GM10847 (cell line): Measurements from ENCODE around the gene ASB1.

Experiments
- POLR2A ChIP-seq: IDR thresholded peaks from 2 replicates; pipeline ENCODE4 v1.6.1; 2011; ENCODE audit not compliant: insufficient read length; ENCODE audit errors: extremely low read depth

The ASB1 gene

DNA sequence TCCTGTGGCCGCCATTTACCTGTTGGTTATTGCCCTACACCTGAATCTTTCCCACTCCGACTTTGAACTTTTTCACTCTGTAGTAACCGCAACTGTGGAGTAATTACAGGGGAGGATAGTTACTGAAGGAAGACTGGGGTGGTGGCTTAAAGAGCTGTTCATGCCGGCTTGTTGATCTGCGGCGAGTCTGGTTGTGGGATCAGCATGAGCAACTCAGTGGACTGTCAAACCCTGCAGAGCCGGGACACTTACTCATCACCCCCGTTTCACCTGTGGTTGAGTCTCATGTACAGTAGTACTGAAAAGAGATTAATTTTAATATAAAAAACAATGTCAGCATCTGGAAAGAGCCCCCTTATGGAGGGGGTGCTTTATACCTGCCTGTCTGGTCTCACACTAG is 2.1 kb downstream of the ASB1 start:
- no peak for TF ChIP-seq POLR2A

- TF ChIP-seq POLR2A = no peak
These were observed 4.1 kb downstream of the ASB1 start for GRCh38 chr2:238430781-238431180.

DNA sequence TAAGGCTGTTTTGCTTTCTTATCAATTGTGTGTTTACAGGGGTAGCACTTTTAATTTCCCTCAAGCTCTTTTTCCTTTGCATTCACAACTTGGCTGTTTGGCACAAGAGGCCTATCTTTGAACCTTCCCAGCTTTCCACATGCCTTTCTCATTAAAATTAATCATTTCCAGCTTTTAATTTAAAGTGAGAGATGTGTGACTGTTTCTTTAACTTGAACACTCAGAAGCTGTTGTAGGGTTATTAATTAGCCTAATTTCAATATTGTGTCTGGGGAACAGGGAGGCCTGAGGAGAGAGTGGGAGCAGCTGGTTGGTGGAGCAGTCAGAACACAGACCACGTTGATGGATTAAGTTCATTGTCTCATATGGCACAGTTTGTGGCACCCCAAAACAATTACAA is 4.7 kb downstream of the ASB1 start:
- TF ChIP-seq POLR2A = no peak

DNA sequence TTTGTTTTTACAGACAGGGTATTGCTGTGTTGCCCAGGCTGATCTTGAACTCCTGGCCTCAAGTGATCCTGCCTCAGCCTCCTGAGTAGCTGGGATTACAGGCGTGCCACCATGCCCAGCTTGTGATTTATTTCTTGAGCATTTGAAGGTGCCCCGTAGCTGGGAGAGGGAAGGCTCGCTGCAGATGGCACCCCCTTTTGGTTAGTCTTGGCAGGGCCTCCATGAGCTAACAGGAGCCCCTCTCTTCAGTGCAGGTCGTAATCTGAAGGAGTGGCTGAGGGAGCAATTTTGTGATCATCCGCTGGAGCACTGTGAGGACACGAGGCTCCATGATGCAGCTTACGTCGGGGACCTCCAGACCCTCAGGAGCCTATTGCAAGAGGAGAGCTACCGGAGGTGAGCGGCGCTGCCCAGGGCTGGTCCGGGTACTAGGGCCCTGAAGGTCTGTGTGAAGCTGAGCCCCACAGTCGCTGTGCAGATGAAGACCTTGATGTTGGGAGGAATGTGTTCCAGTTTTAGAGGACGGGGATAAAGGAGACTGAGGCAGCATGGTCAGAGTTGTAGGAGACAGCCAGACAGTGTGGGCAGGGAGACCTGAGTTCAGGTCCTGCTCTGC is 6.7 kb downstream of the ASB1 start:
- TF ChIP-seq POLR2A = no peak

DNA sequence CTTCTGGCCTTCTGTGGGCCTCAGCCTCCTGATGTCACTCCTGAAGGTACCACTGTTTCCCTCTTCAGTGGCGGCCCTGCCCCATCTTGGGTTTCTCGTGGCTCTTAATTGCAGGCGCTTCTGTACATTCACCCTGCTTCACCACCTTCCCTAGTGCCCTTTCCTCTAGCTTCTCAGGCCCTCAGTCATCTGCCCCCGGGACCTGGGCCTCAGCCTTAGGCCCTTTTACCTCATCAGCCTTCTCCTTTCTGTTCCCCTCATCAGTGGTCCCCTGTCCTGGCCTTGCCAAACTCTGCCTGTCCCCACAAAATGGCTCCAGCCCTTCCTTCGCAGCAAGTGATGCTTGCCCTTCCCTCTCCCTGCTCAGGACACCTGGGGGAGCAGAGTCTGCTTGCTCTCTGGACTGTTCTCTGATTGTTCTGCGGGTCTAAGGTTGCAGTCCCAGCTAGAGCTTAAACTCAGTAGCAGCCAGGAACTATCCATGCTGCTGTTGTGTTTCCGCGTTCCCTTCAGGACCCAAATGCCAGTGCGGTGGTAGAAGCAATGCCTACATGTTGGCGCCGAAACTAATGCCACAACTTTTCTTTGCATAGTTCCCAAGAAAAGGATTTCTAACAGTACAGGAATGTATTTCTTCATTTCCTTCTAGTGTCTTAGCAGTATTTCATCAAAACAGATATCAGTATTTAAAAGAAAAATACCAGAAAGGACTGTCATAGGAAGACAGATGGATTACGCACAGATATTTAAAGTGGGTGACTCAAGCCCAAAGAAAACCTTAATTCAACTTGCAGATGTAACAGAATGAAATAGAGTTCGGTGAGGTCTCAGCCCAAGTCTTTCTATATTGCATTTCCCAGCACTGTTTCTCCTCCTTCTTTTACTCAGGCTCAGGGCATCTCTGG is 7.5 kb downstream of the ASB1 start:
- TF ChIP-seq POLR2A = no peak

DNA sequence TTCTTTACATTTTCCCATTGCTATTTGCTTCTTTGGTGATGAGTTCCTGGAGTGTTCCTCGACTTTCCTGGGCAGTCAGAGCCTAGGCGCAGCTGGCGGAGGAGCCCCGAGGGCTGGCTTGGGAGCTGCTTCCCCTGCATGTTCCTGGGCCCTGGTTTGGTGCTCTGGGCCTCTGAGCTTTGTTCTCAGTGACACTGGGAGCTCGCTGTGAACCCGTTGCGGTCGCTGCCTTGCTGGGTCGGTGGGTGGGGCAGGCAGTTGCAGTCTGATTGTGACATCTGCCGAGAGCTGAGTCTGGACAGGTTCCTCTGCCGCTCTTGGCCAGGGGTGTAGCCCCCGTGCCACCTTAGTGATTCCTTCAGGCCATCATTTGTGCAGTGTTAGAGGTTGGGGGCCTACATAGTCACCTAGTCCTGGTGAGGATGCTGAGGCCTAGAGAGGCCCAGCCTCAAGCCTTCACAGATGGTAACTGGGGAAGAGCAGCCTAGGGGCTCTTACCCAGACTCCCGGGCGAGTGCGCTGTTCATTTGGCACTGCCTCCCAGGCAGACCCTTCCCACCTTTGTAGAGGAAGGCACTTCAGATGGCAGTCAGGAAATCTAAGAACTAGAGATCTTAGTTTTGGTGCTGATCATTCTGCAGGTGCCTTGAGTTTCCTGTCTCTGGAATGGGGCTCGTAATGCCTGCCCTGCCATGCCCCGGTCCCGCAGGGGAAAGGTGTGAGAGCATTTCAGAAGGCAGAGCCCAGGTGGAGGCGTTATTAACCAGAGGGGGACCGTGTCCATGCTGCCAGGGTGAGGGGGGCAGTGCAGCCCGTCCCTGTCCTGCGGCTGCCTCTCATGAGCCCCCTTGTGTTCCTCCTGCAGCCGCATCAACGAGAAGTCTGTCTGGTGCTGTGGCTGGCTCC is 8.4 kb downstream of the ASB1 start:
- no peak for TF ChIP-seq POLR2A

GRCh38 chr2:238435752-238436096 is 9.0 kb downstream of the ASB1 start:
- no peak for TF ChIP-seq POLR2A

GRCh38 chr2:238438856-238439849 is 12.4 kb downstream of the ASB1 start:
- TF ChIP-seq POLR2A = no peak

DNA sequence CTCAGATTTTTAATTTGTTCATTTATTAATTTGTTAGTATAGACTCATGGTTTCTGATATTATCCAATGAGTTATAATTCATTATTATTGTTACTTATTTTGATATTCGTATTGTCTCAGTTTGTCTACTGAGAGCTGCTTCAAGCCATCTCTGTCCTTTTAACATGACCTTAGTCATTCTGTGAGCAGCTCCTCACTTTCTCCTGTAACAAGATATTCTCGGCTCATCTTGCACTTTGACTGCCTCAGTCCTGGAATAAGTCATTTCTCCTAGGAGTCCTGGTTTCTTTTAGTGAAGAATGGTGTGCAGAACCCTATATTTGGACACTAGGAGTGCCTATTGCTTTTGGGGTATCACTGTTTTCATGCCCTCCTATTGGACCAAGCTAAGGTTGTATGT is 13.2 kb downstream of the ASB1 start:
- TF ChIP-seq POLR2A = no peak

DNA sequence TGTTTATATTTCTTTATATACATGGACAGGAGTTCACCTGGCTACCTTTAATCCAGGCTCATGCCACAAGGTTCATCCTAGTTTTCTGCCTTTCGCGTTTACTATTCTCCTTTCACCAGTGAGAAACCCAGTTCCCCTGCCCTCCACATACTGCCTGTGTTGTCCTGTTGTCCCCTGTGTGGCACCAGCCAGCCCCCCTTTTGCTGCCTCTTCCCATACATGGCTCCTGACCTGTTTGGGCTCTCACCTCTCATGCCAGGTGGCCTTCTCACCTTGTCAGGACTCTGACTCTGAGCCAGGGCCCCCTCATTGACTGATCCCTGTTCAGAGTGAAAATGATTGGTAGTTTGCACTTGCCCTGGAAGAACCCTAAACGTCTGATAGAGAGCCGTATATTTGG is 13.6 kb downstream of the ASB1 start:
- TF ChIP-seq POLR2A = no peak

DNA sequence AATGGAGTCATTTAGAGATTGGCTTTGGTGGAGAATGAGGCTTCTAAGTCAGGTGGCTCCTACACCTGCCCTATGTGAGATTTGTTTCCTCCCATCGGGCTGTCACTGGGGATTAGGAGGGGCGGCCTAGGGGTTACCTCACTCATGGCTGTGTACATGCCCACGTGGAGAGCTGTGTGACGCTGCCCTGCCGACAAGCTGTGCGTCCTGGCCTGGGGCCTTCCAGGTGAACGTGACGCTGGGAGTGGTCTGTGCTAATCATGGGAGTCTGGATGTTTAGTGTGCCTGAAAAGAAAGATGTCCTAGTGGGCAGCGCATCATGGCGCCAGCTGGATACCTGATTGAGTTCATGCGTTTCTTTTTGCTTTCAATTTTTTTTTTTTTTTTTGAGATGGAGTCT is 14.0 kb downstream of the ASB1 start:
- TF ChIP-seq POLR2A = no peak

DNA sequence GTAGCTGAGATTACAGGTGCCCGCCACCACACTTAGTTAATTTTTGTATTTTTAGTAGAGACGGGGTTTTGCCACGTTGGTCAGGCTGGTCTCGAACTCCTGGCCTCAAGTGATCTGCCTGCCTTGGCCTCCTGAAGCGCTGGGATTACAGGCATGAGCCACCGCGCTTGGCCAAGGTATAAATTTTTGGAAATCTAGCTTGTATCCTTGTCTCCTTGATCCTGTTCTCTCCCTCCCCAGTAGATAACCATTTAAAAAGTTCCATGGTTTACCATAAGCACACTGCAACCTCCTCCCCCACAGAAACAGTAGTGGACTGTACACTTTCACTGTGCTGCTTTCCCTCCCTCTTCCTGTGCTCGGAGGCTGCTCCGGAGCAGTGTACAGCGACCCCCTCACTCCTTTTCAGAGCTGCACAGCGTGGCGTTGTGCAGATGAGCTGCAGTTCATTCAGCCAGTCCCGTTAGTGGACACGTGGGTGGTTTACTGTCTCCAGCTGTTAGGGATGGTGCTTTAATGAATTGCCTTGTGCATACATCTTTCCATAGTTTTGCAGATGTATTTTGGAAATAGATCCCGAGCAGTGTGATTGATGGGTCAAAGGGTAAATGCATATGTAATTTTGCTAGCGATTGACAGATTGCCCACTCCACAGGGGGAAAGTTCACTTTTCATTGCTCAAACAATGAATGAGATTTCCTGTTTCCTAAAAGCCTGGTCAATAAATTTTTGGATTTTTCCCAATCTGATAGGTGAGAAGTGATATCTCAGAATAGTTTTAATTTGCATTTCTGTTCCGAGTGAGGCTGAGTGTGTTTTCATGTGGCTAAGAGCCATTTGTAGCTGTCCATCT is 14.8 kb downstream of the ASB1 start:
- no peak for TF ChIP-seq POLR2A

DNA sequence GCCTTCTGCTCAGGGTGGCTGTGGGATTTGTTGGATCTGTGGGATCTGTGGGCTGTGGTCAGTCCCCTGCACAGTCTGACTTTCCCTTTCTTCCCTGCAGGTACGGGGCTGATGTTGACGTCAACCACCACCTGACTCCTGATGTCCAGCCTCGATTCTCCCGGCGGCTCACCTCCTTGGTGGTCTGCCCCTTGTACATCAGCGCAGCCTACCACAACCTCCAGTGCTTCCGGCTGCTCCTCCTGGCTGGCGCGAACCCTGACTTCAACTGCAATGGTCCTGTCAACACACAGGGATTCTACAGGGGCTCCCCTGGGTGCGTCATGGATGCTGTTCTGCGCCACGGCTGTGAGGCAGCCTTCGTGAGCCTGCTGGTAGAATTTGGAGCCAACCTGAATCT is 17.5 kb downstream of the ASB1 start:
- TF ChIP-seq POLR2A = no peak
